Embryonic facial prominence (tissue), 1 donor: Measurements from ENCODE around the gene ANTKMT.

Source experiments
- DNase-seq: peaks from one replicate; pipeline ENCODE4 v3.0.0-alpha.2; 2016; ENCODE audit errors: extremely low spot score

Gene ANTKMT

GRCh38 chr16:720990-721764 lies at the start of gene ANTKMT:
Gene ANTKMT, plus strand, starts transcription at chr16:721146. Its CDS starts 129 bp downstream, at chr16:721275.
- DNase-seq: peak; percentile 37

- no peak for DNase-seq
These were observed 49.4 kb upstream of the ANTKMT start for GRCh38 chr16:671353-672131.

GRCh38 chr16:672371-672770 lies 48.6 kb upstream of the ANTKMT start:
- no peak for DNase-seq

- DNase-seq: no peak
These were observed 48.1 kb upstream of the ANTKMT start for GRCh38 chr16:672851-673250.

- DNase-seq: no peak
These were observed 47.5 kb upstream of the ANTKMT start for GRCh38 chr16:673399-673991.

GRCh38 chr16:674214-674881 lies 46.6 kb upstream of the ANTKMT start:
- no peak for DNase-seq

- no peak for DNase-seq
These were observed 45.7 kb upstream of the ANTKMT start, which contains the start of gene RHBDL1 for GRCh38 chr16:674968-675883. Gene RHBDL1, plus strand, starts transcription at chr16:675671. Its CDS starts 120 bp downstream, at chr16:675791.

GRCh38 chr16:675884-676564 lies 44.9 kb upstream of the ANTKMT start:
- no peak for DNase-seq

- DNase-seq: no peak
These were observed 44.4 kb upstream of the ANTKMT start for GRCh38 chr16:676565-676902.

- DNase-seq: no peak
These were observed 44.0 kb upstream of the ANTKMT start for GRCh38 chr16:676913-677312.

- DNase-seq: no peak
These were observed 43.4 kb upstream of the ANTKMT start for GRCh38 chr16:677316-678190.

- DNase-seq: no peak
These were observed 42.6 kb upstream of the ANTKMT start for GRCh38 chr16:678209-678857.

GRCh38 chr16:678858-679813 lies 41.8 kb upstream of the ANTKMT start:
- peak; percentile 48 for DNase-seq

GRCh38 chr16:679814-680624 lies 40.9 kb upstream of the ANTKMT start, which contains the start of gene STUB1:
Gene STUB1, plus strand, starts transcription at chr16:680410. Its CDS starts 116 bp downstream, at chr16:680526.
- DNase-seq: peak; percentile 68

- no peak for DNase-seq
These were observed 40.4 kb upstream of the ANTKMT start for GRCh38 chr16:680625-680945.

- DNase-seq: no peak
These were observed 39.8 kb upstream of the ANTKMT start for GRCh38 chr16:680967-681745.
